Activated T-cell treated with anti-CD3 and anti-CD28 coated beads for 4 hours (primary cell): ENCODE measurements around the gene PPIB.
A peak's percentile ranks its signal among the peaks of the same experiment; 100 is the strongest.

ENCODE experiments used
- DNase-seq: peaks from one replicate; pipeline ENCODE4 v3.0.0-alpha.2; 2020

Gene PPIB

GRCh38 chr15:64157599-64158125 lies 5.2 kb downstream of the PPIB start:
- no peak for DNase-seq

DNA sequence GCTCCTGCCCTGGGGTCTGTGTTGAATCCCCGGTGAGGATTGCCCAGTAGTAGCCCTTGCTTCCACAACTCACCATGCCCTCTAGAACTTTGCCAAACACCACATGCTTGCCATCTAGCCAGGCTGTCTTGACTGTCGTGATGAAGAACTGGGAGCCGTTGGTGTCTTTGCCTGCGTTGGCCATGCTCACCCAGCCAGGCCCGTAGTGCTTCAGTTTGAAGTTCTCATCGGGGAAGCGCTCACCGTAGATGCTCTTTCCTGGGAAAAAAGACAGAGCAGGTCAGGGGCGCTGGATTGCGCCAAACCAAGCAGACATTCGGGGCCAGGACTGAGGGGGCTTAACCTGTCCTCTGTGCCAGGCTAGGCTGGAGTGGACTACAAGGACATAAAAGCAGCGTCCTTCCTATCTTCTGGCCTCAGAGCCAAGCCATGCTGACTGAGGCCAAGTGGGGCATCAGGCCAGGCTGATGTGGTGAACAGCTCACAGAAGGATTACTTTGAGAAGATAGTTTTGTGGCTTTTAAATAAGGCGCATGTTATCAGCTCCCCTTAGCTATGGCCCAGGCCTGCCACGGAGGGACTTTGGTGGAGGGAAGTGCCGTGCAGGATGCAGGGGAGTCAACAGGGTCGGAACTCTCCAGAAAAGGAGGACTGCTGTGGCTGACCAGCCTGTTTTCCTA lies 6.0 kb downstream of the PPIB start:
- no peak for DNase-seq

DNA sequence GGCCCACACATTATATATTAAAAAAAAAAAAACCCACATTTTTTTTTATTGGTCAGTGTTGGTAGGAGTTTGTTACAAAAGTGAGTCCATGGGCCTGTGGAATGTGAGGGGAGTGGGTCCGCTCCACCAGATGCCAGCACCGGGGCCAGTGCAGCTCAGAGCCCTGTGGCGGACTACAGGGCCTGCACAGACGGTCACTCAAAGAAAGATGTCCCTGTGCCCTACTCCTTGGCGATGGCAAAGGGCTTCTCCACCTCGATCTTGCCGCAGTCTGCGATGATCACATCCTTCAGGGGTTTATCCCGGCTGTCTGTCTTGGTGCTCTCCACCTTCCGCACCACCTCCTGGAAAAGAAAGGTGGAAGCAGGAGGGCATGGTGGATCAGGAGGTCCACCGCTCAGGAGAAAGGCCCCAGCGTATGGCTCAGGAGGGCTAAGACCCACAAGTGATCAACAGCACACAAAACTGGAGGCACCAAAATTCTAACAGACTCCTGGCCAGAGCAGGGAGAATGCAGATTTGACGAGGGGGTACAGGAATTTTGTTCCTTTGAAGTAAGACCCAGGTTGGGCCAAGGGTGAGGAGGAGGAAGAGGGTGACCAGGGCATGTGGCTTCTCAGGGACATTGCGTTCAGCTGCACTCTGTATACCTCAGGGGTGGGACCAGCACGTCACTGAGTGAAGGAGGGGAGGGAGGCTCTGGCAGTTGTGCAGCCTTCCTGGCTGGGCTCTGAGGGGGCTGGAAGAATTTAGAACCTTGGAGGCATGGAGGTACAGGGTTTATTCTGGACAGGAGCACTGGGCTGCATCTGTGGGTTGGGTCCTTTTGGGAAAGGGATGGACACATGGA lies 6.8 kb downstream of the PPIB start:
- no peak for DNase-seq

GRCh38 chr15:64153480-64154367 lies 9.1 kb downstream of the PPIB start:
- DNase-seq = peak; percentile 92

- no peak for DNase-seq
These were observed 10.1 kb downstream of the PPIB start for GRCh38 chr15:64152507-64153387.

DNA sequence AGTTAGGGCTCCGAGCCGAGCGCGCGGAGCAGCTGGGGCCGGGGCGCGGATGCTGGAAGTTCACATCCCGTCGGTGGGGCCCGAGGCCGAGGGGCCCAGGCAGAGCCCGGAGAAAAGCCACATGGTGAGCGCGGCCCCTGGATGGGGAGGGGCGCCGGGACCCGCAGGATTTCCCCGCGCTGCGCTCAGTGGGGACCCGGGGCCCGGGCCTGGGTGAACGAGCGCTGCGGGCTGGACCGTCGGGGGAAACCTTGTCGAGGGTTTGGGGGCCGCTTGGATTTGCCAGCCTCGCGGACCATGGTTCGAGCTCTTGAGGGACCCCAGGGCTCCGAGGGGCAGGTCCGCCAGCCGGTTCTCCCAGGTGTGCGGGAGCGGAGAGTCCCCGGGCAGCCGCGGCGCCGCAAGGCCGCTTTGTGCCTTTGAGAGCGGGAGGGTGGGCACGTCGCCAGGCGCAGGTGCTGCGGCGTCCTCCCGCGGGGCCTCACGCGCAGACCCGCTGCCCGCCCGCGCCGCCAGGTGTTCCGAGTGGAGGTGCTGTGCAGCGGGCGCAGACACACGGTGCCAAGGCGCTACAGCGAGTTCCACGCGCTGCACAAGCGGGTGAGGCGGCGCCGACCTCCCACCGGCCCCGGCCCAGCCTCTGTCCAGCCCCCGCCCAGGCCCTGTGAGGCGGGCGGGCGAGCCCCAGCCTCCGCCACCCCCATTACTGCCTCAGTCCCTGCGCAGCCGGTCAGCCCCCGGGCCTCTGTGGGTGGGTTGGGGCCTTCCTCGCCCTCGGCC lies 10.9 kb downstream of the PPIB start, which contains the start of gene SNX22:
SNX22 (plus strand) TSS at position 5 of the 780 bp plus-strand sequence; CDS start at position 50, 45 bp downstream.
- no peak for DNase-seq

- no peak for DNase-seq
These were observed 12.8 kb downstream of the PPIB start for GRCh38 chr15:64149893-64150578.

DNA sequence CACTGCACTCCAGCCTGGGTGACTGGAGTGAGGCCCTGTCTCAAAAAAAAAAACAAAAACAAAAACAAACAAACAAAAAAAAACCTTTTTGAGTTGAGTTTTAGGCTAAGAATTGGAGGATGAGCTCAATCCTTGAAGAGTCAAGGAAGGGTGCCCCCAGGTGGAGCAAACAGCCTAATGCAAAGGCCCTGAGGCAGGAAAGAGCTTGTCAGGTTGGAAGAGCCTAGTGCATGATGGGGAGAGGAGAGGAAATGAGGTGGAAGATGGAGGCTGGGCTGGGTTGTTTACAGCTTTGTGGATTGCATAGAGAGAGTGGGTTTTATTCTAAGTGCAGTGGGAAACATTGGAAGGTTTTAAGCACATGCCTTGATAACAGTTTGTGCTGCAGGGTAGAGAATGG lies 13.4 kb downstream of the PPIB start:
- no peak for DNase-seq

GRCh38 chr15:64148581-64148980 lies 14.2 kb downstream of the PPIB start:
- no peak for DNase-seq

DNA sequence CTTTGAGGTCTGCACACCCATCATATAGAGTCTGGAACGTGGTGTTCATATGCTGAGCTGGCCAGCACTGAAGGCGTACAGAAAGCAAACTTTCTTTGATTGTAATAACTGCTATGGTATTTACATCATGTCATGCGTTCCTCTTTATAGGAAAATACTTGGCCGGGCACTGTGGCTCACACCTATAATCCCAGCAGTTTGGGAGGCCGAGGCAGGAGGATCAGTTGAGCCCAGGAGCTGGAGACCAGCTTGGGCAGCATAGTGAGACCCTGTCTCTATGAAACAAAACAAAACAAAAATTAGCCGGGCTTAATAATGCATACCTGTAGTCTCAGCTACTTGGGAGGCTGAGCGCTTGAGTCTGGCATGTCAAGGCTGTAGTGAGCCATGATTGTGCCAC lies 14.7 kb downstream of the PPIB start:
- DNase-seq = no peak

GRCh38 chr15:64146885-64147681 lies 15.7 kb downstream of the PPIB start:
- DNase-seq = no peak

DNA sequence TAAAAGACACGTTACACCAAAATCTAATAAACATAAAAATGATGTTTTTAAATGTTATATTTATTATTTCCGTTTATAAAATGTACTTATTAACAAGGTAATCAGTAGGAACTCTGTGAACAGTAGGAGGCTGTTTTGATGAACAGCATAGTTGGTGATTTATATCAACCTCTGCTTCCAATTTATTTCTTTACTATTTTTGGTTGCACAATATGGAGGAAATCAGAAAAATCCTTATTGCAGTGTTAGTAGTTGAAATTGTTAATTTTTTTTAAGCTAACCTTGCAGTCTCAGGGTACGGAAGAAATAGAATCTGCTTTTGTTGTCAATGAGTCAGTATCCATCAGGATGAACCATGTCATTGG lies 16.3 kb downstream of the PPIB start:
- DNase-seq = no peak

- no peak for DNase-seq
These were observed 16.8 kb downstream of the PPIB start for GRCh38 chr15:64146041-64146440.

DNA sequence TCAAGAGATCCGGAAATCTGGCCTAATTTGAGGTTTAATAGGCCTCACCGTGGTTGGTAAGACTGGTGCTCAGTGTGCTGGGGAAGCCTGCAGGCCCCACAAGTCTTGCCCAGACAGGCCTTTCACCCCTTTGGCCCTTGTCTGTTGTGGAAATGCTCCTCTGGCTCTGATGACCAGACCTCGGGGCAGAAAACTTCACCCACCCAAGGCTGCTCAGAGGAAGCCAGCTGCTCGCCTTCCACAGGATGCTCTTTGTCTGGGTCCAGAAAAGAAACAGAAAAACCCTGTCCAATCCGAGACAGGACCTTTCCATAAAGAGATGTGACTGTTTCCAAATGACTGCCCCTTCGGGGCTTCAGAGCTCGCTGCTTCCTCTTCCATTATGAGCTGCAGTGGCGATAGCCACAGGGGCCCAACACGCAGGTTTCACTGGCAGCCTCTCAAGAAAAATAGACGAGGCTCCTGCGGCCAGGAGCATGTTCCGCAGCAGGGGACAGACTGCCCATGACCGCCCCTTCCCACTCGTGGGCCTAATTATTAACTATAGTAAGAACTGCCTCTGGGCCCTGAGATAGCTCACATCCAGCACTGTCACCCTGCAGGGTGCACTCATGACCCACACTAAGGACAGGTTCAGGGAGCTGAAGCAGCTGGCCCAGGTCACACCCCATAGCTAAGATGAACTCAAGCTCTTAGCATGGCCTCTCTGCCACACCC lies 18.1 kb downstream of the PPIB start:
- no peak for DNase-seq

GRCh38 chr15:64144192-64144564 lies 18.6 kb downstream of the PPIB start:
- no peak for DNase-seq

DNA sequence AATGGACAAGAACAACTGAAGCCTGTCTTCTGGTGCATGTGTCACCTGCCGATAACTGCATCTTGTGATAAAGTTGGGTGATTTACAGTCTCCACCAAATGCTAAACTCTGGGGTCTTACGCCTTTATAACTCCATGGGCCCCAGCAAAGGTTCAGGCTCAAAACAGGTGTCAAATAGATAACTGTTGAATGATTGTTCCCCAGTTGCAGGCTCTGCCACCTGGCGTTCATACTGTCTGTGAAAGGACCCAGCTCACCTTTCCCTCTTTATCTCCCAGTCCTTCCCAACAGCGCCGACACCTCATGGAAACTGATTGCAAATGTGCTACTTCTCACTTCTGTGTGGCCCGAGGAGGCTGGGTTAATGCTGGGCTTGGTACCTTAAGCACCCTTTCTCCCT lies 19.5 kb downstream of the PPIB start:
- DNase-seq = no peak

DNA sequence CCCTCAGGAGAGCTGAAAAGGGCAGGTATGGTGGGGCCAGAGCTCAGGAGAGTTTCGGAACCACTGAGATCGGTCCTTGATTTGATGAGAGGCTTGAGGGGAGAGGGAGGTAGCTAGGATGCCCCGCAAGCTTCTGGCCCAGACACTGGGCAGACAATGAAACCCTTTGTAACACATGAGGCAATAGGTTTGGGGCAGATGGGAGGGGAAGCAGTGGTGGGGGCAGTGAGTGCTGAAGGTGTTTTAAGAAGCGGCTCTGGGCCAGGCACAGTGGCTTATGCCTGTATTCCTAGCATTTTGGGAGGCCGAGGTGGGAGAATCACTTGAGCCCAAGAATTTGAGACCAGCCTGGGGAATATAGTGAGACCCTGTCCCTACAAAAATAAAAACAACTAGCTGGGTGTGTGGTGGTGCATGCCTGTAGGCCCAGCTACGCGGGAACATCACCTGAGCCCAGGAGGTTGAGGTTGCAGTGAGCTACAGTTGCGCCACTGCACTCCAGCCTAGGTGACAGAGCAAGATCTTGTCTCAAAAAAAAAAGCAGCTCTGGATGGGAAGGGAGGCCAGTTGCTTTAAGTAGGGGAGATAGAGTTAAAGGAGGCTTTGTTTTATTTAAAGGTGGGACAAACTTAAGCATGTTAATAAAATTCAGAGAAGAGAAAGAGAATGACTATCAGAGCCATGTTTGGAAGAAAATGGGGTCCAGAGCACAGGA lies 20.9 kb downstream of the PPIB start:
- no peak for DNase-seq

GRCh38 chr15:64138331-64138941 lies 24.4 kb downstream of the PPIB start:
- DNase-seq = no peak
